ENCODE data around the gene CACYBP. TPM values are rescaled to one million over a fixed set of nuclear protein-coding genes. Genes with fewer than 3 reads are reported as not detected.

The CACYBP gene
- total RNA-seq, 1 donor from 2014 or later = 70.2 TPM

- Histone ChIP-seq H3K36me3 (peaks cover 3% of the 10 kb centered on the region), H3K9me3 (no peaks in the 10 kb centered on the region), H3K4me1 (no peaks in the 10 kb centered on the region), H3K4me3 (peak overlapping the region; percentile 54), H3K27ac (peak overlapping the region; percentile 85), H3K27me3 (no peaks in the 10 kb centered on the region)
- ATAC-seq (no peak), DNase-seq (no peak)
- no peak for TF ChIP-seq CTCF (IDR thresholded peaks at IDR 0.05)
- intact Hi-C loops (cut with DNase I) = loop anchor here (10.0 kb wide), 1 partner anchor 225 kb away; no protein-coding TSS in a partner anchor
These were observed 10.1 kb upstream of the CACYBP start for GRCh38 chr1:174989536-174990220.

- peak overlapping the region; percentile 54 for H3K4me3 ChIP-seq
- TF ChIP-seq CTCF (IDR thresholded peaks at IDR 0.05) = no peak
- no peaks in the 10 kb centered on the region for H3K4me1 ChIP-seq
- ATAC-seq (peak; percentile 91), DNase-seq (no peak)
- H3K27ac ChIP-seq = peak overlapping the region; percentile 85
- H3K27me3 ChIP-seq = no peaks in the 10 kb centered on the region
- intact Hi-C loops (cut with DNase I) = no loop called here
- no peaks in the 10 kb centered on the region for H3K9me3 ChIP-seq
- peaks cover 3% of the 10 kb centered on the region for H3K36me3 ChIP-seq
These were observed 9.3 kb upstream of the CACYBP start for GRCh38 chr1:174990382-174990999.

- Histone ChIP-seq H3K4me1 (no peaks in the 10 kb centered on the region), H3K36me3 (peaks cover 3% of the 10 kb centered on the region), H3K27me3 (no peaks in the 10 kb centered on the region), H3K9me3 (no peaks in the 10 kb centered on the region), H3K27ac (no peak overlapping the region), H3K4me3 (no peak overlapping the region)
- intact Hi-C loops (cut with DNase I) = no loop called here
- ATAC-seq = no peak
- no peak for DNase-seq
- TF ChIP-seq CTCF (IDR thresholded peaks at IDR 0.05) = no peak
These were observed 8.3 kb upstream of the CACYBP start for GRCh38 chr1:174991473-174991872.

- Histone ChIP-seq H3K27ac (no peak overlapping the region), H3K4me3 (no peak overlapping the region), H3K9me3 (no peaks in the 10 kb centered on the region), H3K36me3 (peaks cover 3% of the 10 kb centered on the region), H3K27me3 (no peaks in the 10 kb centered on the region), H3K4me1 (no peaks in the 10 kb centered on the region)
- intact Hi-C loops (cut with DNase I) = no loop called here
- no peak for DNase-seq
- ATAC-seq = no peak
- no peak for TF ChIP-seq CTCF (IDR thresholded peaks at IDR 0.05)
These were observed 4.6 kb upstream of the CACYBP start for GRCh38 chr1:174995121-174995520.

GRCh38 chr1:174995916-174996315 lies 3.8 kb upstream of the CACYBP start:
- no peaks in the 10 kb centered on the region for H3K9me3 ChIP-seq
- intact Hi-C loops (cut with DNase I) = no loop called here
- no peak for TF ChIP-seq CTCF (IDR thresholded peaks at IDR 0.05)
- DNase-seq (no peak), ATAC-seq (no peak)
- peaks cover 3% of the 10 kb centered on the region for H3K36me3 ChIP-seq
- H3K27me3 ChIP-seq = no peaks in the 10 kb centered on the region
- no peak overlapping the region for H3K27ac ChIP-seq
- no peak overlapping the region for H3K4me3 ChIP-seq
- peaks cover under 1% of the 10 kb centered on the region for H3K4me1 ChIP-seq

Measured in upper lobe of right lung (tissue), 1 donor.